Measurements from ENCODE around the gene ATOH8.

The ATOH8 gene

GRCh38 chr2:85759257-85759613 lies 5.4 kb downstream of the ATOH8 start:
- no peak overlapping the region for H3K27ac ChIP-seq
- peaks cover 5% of the 10 kb centered on the region for H3K27me3 ChIP-seq (replicated peaks)
- H3K36me3 ChIP-seq (replicated peaks): no peaks in the 10 kb centered on the region
- in situ Hi-C loops (cut with HindIII; ENCODE audit: low pct_ligation_motif_present, low sequenced_read_pairs): no loop called here
- no peak for TF ChIP-seq CTCF (IDR thresholded peaks at IDR 0.05; ENCODE audit: low read depth, low read length, missing control alignments)
- DNase-seq: no peak
- no peak overlapping the region for H3K4me3 ChIP-seq (ENCODE audit: low read depth, low read length)

- no peak for TF ChIP-seq CTCF (IDR thresholded peaks at IDR 0.05; ENCODE audit: low read depth, low read length, missing control alignments)
- in situ Hi-C loops (cut with HindIII; ENCODE audit: low pct_ligation_motif_present, low sequenced_read_pairs): no loop called here
- peaks cover 2% of the 10 kb centered on the region for H3K27me3 ChIP-seq (replicated peaks)
Measured at GRCh38 chr2:85760371-85760770, 6.6 kb downstream of the ATOH8 start.

GRCh38 chr2:85760872-85761271 lies 7.1 kb downstream of the ATOH8 start:
- H3K27me3 ChIP-seq (replicated peaks): no peaks in the 10 kb centered on the region
- H3K4me3 ChIP-seq (ENCODE audit: low read depth, low read length): no peak overlapping the region
- no peaks in the 10 kb centered on the region for H3K36me3 ChIP-seq (replicated peaks)
- no peak overlapping the region for H3K27ac ChIP-seq
- no peak for TF ChIP-seq CTCF (IDR thresholded peaks at IDR 0.05; ENCODE audit: low read depth, low read length, missing control alignments)
- in situ Hi-C loops (cut with HindIII; ENCODE audit: low pct_ligation_motif_present, low sequenced_read_pairs): no loop called here
- no peak for DNase-seq

More at GRCh38 chr2:85760371-85760770, 6.6 kb downstream of the ATOH8 start:
- H3K4me3 ChIP-seq (ENCODE audit: low read depth, low read length): no peak overlapping the region
- no peaks in the 10 kb centered on the region for H3K36me3 ChIP-seq (replicated peaks)
- DNase-seq: no peak
- H3K27ac ChIP-seq: no peak overlapping the region

GRCh38 chr2:85761512-85761944 lies 7.7 kb downstream of the ATOH8 start:
- DNase-seq: no peak
- no peak for TF ChIP-seq CTCF (IDR thresholded peaks at IDR 0.05; ENCODE audit: low read depth, low read length, missing control alignments)
- Histone ChIP-seq H3K27ac (no peak overlapping the region), H3K36me3 (replicated peaks) (no peaks in the 10 kb centered on the region), H3K4me3 (ENCODE audit: low read depth, low read length) (no peak overlapping the region), H3K27me3 (replicated peaks) (no peaks in the 10 kb centered on the region)
- in situ Hi-C loops (cut with HindIII; ENCODE audit: low pct_ligation_motif_present, low sequenced_read_pairs): no loop called here

GRCh38 chr2:85761946-85762345 lies 8.2 kb downstream of the ATOH8 start:
- no peak for TF ChIP-seq CTCF (IDR thresholded peaks at IDR 0.05; ENCODE audit: low read depth, low read length, missing control alignments)
- no peak for DNase-seq
- H3K36me3 ChIP-seq (replicated peaks): no peaks in the 10 kb centered on the region
- H3K27ac ChIP-seq: no peak overlapping the region
- H3K4me3 ChIP-seq (ENCODE audit: low read depth, low read length): no peak overlapping the region
- H3K27me3 ChIP-seq (replicated peaks): no peaks in the 10 kb centered on the region
- in situ Hi-C loops (cut with HindIII; ENCODE audit: low pct_ligation_motif_present, low sequenced_read_pairs): no loop called here

GRCh38 chr2:85763132-85763531 lies 9.3 kb downstream of the ATOH8 start:
- no peak overlapping the region for H3K27ac ChIP-seq
- no peak for DNase-seq
- no peak overlapping the region for H3K4me3 ChIP-seq (ENCODE audit: low read depth, low read length)
- H3K27me3 ChIP-seq (replicated peaks): no peaks in the 10 kb centered on the region
- in situ Hi-C loops (cut with HindIII; ENCODE audit: low pct_ligation_motif_present, low sequenced_read_pairs): no loop called here
- TF ChIP-seq CTCF (IDR thresholded peaks at IDR 0.05; ENCODE audit: low read depth, low read length, missing control alignments): no peak
- H3K36me3 ChIP-seq (replicated peaks): no peaks in the 10 kb centered on the region
